Smooth muscle cell (in vitro differentiated cells): ENCODE measurements around the gene DDR1. TPM values are rescaled to one million over a fixed set of nuclear protein-coding genes. Genes with fewer than 3 reads are reported as not detected.

Source experiments
- DNase-seq: peaks from one replicate; lab custom pipeline; 2025; ENCODE audit not compliant: unreplicated experiment; lab: John Stamatoyannopoulos, UW
- H2AFZ ChIP-seq: fragments of 200-600 bp; sonication (generic); 2 replicates; pipeline ENCODE4 v1.6.0; 2016; ENCODE audit warnings: antibody characterized with exemption, low read depth, mild to moderate bottlenecking
- H3F3A ChIP-seq: fragments of 200-600 bp; sonication (generic); 2 replicates; pipeline ENCODE4 v1.6.0; 2017; ENCODE audit warnings: antibody characterized with exemption, low read depth
- H3K27ac ChIP-seq: fragments of 200-600 bp; sonication (generic); 2 replicates; pipeline ENCODE4 v1.5.1; 2016; ENCODE audit warnings: low read depth, mild to moderate bottlenecking
- H3K27me3 ChIP-seq: fragments of 200-600 bp; sonication (generic); 2 replicates; pipeline ENCODE4 v1.6.1; 2016; ENCODE audit warnings: low read depth, mild to moderate bottlenecking
- H3K36me3 ChIP-seq: fragments of 200-600 bp; sonication (generic); 2 replicates; pipeline ENCODE4 v1.5.1; 2016; ENCODE audit warnings: low read depth
- H3K4me1 ChIP-seq: fragments of 200-600 bp; sonication (generic); 2 replicates; pipeline ENCODE4 v1.5.1; 2016; ENCODE audit warnings: low read depth
- H3K4me2 ChIP-seq: fragments of 200-600 bp; sonication (generic); 2 replicates; pipeline ENCODE4 v1.6.0; 2016; ENCODE audit warnings: mild to moderate bottlenecking
- H3K4me3 ChIP-seq: fragments of 200-600 bp; sonication (generic); 2 replicates; pipeline ENCODE4 v1.5.1; 2016; ENCODE audit warnings: mild to moderate bottlenecking
- H3K79me2 ChIP-seq: fragments of 200-600 bp; sonication (generic); 2 replicates; pipeline ENCODE4 v1.6.0; 2016; ENCODE audit warnings: low read depth, mild to moderate bottlenecking
- H3K9ac ChIP-seq: fragments of 200-600 bp; sonication (generic); 2 replicates; pipeline ENCODE4 v1.6.0; 2016; ENCODE audit warnings: low read depth
- H3K9me3 ChIP-seq: fragments of 200-600 bp; sonication (generic); replicated peaks from 2 replicates; pipeline ENCODE4 v1.5.1; 2016; ENCODE audit warnings: low read depth
- H4K20me1 ChIP-seq: fragments of 200-600 bp; sonication (generic); 2 replicates; pipeline ENCODE4 v1.6.0; 2016; ENCODE audit warnings: low read depth
- CTCF ChIP-seq: fragments of 200-600 bp; sonication (generic); IDR thresholded peaks from 2 replicates; pipeline ENCODE4 v1.5.1; 2017; ENCODE audit warnings: borderline replicate concordance, mild to moderate bottlenecking, antibody characterized with exemption; ENCODE audit not compliant: insufficient read depth, poor library complexity, severe bottlenecking
- whole genome bisulfite sequencing: methylation state at CpG from one replicate; pipeline ENCODE4 v1.1.7; 2016; ENCODE audit warnings: low lambda C conversion rate; 5-methylcytosine and 5-hydroxymethylcytosine counted together
- polyA plus RNA-seq: library from polyadenylated mRNA; unstranded; fragments of >200 nt; fragmentation: Nextera tagmentation; extraction: Ambion mirVana; gene quantifications from 2 replicates; pipeline ENCODE4 v1.2.1, GENCODE V29; 2016
- total RNA-seq: library from RNA; depleted of rRNA; stranded (reverse); fragments of >200 nt; gene quantifications from 2 replicates; pipeline ENCODE4 v1.2.3, GENCODE V29; 2014

Gene DDR1
- total and polyA plus RNA-seq, 2 experiments from 2014 or later: 23.8 to 82.6 TPM

- Histone ChIP-seq H3K36me3 (no peaks in the 10 kb centered on the region), H3K27me3 (no peaks in the 10 kb centered on the region), H4K20me1 (peaks cover 67% of the 10 kb centered on the region), H3K79me2 (peaks cover 45% of the 10 kb centered on the region), H3F3A (peaks cover 3% of the 10 kb centered on the region), H2AFZ (no peak overlapping the region), H3K9me3 (no peaks in the 10 kb centered on the region), H3K9ac (no peak overlapping the region), H3K4me2 (no peak overlapping the region), H3K4me3 (no peak overlapping the region), H3K4me1 (peaks cover 34% of the 10 kb centered on the region), H3K27ac (peak overlapping the region; percentile 53)
- no peak for TF ChIP-seq CTCF
- DNase-seq: no peak
- 96% methylated on average over 18 of the region's 18 CpGs for WGBS
These were observed 4.6 kb downstream of the DDR1 start for GRCh38 chr6:30888816-30889495.

GRCh38 chr6:30889496-30889885 is 5.2 kb downstream of the DDR1 start:
- H3K27ac ChIP-seq: no peak overlapping the region
- DNase-seq: no peak
- WGBS: 95% methylated on average over 4 of the region's 4 CpGs
- H3K36me3 ChIP-seq: no peaks in the 10 kb centered on the region
- H3K4me3 ChIP-seq: no peak overlapping the region
- TF ChIP-seq CTCF: no peak
- no peaks in the 10 kb centered on the region for H3K9me3 ChIP-seq
- H3K4me2 ChIP-seq: no peak overlapping the region
- H3K4me1 ChIP-seq: peaks cover 34% of the 10 kb centered on the region
- H4K20me1 ChIP-seq: peaks cover 67% of the 10 kb centered on the region
- H3K9ac ChIP-seq: no peak overlapping the region
- H2AFZ ChIP-seq: no peak overlapping the region
- peaks cover 44% of the 10 kb centered on the region for H3K79me2 ChIP-seq
- H3F3A ChIP-seq: peaks cover 3% of the 10 kb centered on the region
- H3K27me3 ChIP-seq: no peaks in the 10 kb centered on the region

DNA sequence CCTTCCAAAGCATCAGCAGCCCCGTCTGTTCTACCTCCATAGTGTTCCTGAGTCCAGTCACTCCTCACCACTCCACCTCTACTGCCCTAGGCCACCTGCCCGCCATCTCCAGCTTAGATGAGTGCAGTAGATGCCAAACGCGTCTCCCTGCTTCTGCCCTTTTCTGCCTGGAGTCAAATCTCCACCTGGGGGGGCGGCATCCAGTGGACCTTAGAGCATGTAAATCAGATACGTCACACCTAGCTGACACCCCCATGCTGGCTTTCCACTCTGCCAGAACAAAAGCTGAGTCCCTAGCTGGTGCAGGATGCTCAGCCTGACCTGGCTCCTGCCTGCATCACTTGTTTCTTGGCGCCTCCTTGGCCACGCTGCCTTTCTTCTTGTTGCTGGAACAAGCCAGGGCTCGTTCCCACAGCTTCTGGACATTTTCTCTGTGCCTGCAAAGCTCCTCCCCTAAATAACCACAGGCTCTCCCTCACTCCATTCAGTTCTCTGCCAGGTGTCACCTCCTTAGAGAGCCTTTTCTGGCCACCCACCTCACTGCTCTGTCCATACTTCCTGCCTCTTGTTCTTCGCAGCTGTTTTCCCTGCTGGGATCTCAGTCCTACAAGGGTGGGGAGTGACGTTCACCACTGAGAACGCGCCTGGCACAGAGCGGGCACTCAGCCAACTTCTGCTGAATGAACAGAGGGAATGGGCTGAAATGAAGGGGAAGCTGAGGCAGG is 5.8 kb downstream of the DDR1 start:
- H3F3A ChIP-seq: peaks cover 3% of the 10 kb centered on the region
- H3K9me3 ChIP-seq: no peaks in the 10 kb centered on the region
- H3K27me3 ChIP-seq: no peaks in the 10 kb centered on the region
- H3K36me3 ChIP-seq: no peaks in the 10 kb centered on the region
- H3K4me3 ChIP-seq: no peak overlapping the region
- peaks cover 32% of the 10 kb centered on the region for H3K4me1 ChIP-seq
- no peak overlapping the region for H2AFZ ChIP-seq
- H3K27ac ChIP-seq: no peak overlapping the region
- H4K20me1 ChIP-seq: peaks cover 65% of the 10 kb centered on the region
- TF ChIP-seq CTCF: no peak
- H3K79me2 ChIP-seq: peaks cover 38% of the 10 kb centered on the region
- H3K4me2 ChIP-seq: no peak overlapping the region
- WGBS: 91% methylated on average over 14 of the region's 14 CpGs
- no peak for DNase-seq
- H3K9ac ChIP-seq: no peak overlapping the region
